ENCODE measurements around the gene KCNQ1. TPM values are rescaled to one million over a fixed set of nuclear protein-coding genes. Genes with fewer than 3 reads are reported as not detected.

The KCNQ1 gene
- total RNA-seq, 4 donors from 2014 or later = 0.81 to 2.2 (median 1.6) TPM

GRCh38 chr11:2663506-2663905, 218.7 kb downstream of the KCNQ1 start:
- intact Hi-C loops (cut with DNase I; ENCODE audit: low total_unique reads) = no loop called here
- DNase-seq (ENCODE audit: low spot score in 2 of 2) = peak; percentile 4 to 57
- no peak overlapping the region for H3K4me3 ChIP-seq (ENCODE audit: low read depth, poor library complexity, severe bottlenecking)
- TF ChIP-seq POLR2A (IDR thresholded peaks at IDR 0.05) (no peak), CTCF (IDR thresholded peaks at IDR 0.05) (no peak)
- WGBS, 2 donors = 100% methylated on average over 2 of the region's 2 CpGs; no CpG with 5 or more reads in 1 of the 2 donors

- intact Hi-C loops (cut with DNase I; ENCODE audit: low total_unique reads) = no loop called here
- peak in 1 of 2 donors; percentile 5 for DNase-seq (ENCODE audit: low spot score in 2 of 2)
- TF ChIP-seq CTCF (IDR thresholded peaks at IDR 0.05) (no peak), POLR2A (IDR thresholded peaks at IDR 0.05) (no peak)
Observed at GRCh38 chr11:2663915-2664314, 219.1 kb downstream of the KCNQ1 start.

GRCh38 chr11:2664376-2664775, 219.6 kb downstream of the KCNQ1 start:
- peak; percentile 2 to 75 for DNase-seq (ENCODE audit: low spot score in 2 of 2)
- WGBS, 2 donors = 88 to 94% methylated on average over 9 of the region's 9 CpGs
- intact Hi-C loops (cut with DNase I; ENCODE audit: low total_unique reads) = no loop called here

More at GRCh38 chr11:2663915-2664314, 219.1 kb downstream of the KCNQ1 start:
- no peak overlapping the region for H3K4me3 ChIP-seq (ENCODE audit: low read depth, poor library complexity, severe bottlenecking)

GRCh38 chr11:2664791-2665525, 220.2 kb downstream of the KCNQ1 start:
- TF ChIP-seq CTCF (IDR thresholded peaks at IDR 0.05) = no peak
- no peak for TF ChIP-seq POLR2A (IDR thresholded peaks at IDR 0.05)
- 83 to 86% methylated on average over 12 to 14 of the region's 14 CpGs for WGBS, 2 donors
- DNase-seq (ENCODE audit: low spot score in 2 of 2) = peak in 1 of 2 donors; percentile 82
- no peak overlapping the region for H3K4me3 ChIP-seq (ENCODE audit: low read depth, poor library complexity, severe bottlenecking)
- intact Hi-C loops (cut with DNase I; ENCODE audit: low total_unique reads) = no loop called here

More at GRCh38 chr11:2664376-2664775, 219.6 kb downstream of the KCNQ1 start:
- no peak overlapping the region for H3K4me3 ChIP-seq (ENCODE audit: low read depth, poor library complexity, severe bottlenecking)
- TF ChIP-seq CTCF (IDR thresholded peaks at IDR 0.05) (no peak), POLR2A (IDR thresholded peaks at IDR 0.05) (no peak)

- H3K4me3 ChIP-seq (ENCODE audit: low read depth, poor library complexity, severe bottlenecking) = no peak overlapping the region
- TF ChIP-seq CTCF (IDR thresholded peaks at IDR 0.05) (no peak), POLR2A (IDR thresholded peaks at IDR 0.05) (no peak)
- peak; percentile 4 to 62 for DNase-seq (ENCODE audit: low spot score in 2 of 2)
- intact Hi-C loops (cut with DNase I; ENCODE audit: low total_unique reads) = no loop called here
- 85 to 87% methylated on average over 11 of the region's 11 CpGs for WGBS, 2 donors
Observed at GRCh38 chr11:2665526-2666400, 221.0 kb downstream of the KCNQ1 start.

Measured in lower leg skin (tissue), 4 donors.